ENCODE results near the gene SPOCK1. TPM values are rescaled to one million over a fixed set of nuclear protein-coding genes. Genes with fewer than 3 reads are reported as not detected.
"Not testable (repeated sequence)": the region's sequence is repeated elsewhere in the genome, so short reads cannot be mapped to it uniquely, and the experiment has no call there.

The SPOCK1 gene
- total RNA-seq, 1 experiment from 2014 or later = 4.0 TPM

GRCh38 chr5:137262818-137263217 lies 236.3 kb downstream of the SPOCK1 start:
- H3K4me3 ChIP-seq (ENCODE audit: low read depth, low read length, poor library complexity, severe bottlenecking) = no peak overlapping the region
- H3K36me3 ChIP-seq (ENCODE audit: insufficient read depth, low read length, poor library complexity, severe bottlenecking) = no peaks in the 10 kb centered on the region
- intact Hi-C loops (cut with micrococcal nuclease; ENCODE audit: unreplicated experiment) = no loop called here
- H3K27ac ChIP-seq (ENCODE audit: low read depth, low read length, poor library complexity, severe bottlenecking) = no peak overlapping the region
- no peak for DNase-seq (ENCODE audit: low spot score)
- ChIA-PET POLR2A (ENCODE audit: low non-redundant PET) (no interaction called here), CTCF (no interaction called here)
- no peaks in the 10 kb centered on the region for H3K4me1 ChIP-seq (ENCODE audit: insufficient read depth, low read length, poor library complexity, severe bottlenecking)
- no TSS peak for BruUV-seq (replicated peaks)
- H3K9me3 ChIP-seq (ENCODE audit: low read depth, low read length, poor library complexity, severe bottlenecking) = no peaks in the 10 kb centered on the region
- TF ChIP-seq EZH2 (IDR thresholded peaks at IDR 0.05; ENCODE audit: borderline replicate concordance, low read depth, low read length, poor library complexity, severe bottlenecking) (no peak), CTCF (conservative IDR thresholded peaks at IDR 0.05; ENCODE audit: low read depth, low read length) (no peak)
- H3K27me3 ChIP-seq (replicated peaks; ENCODE audit: insufficient read depth, low read depth, low read length, poor library complexity) = peaks cover 54% of the 10 kb centered on the region

GRCh38 chr5:137260820-137261695 lies 238.1 kb downstream of the SPOCK1 start:
- intact Hi-C loops (cut with micrococcal nuclease; ENCODE audit: unreplicated experiment) = no loop called here
- peaks cover 42% of the 10 kb centered on the region for H3K27me3 ChIP-seq (replicated peaks; ENCODE audit: insufficient read depth, low read depth, low read length, poor library complexity)
- H3K9me3 ChIP-seq (ENCODE audit: low read depth, low read length, poor library complexity, severe bottlenecking) = no peaks in the 10 kb centered on the region
- no TSS peak for BruUV-seq (replicated peaks)
- no peak for TF ChIP-seq CTCF (conservative IDR thresholded peaks at IDR 0.05; ENCODE audit: low read depth, low read length)
- no peak for TF ChIP-seq EZH2 (IDR thresholded peaks at IDR 0.05; ENCODE audit: borderline replicate concordance, low read depth, low read length, poor library complexity, severe bottlenecking)
- H3K4me1 ChIP-seq (ENCODE audit: insufficient read depth, low read length, poor library complexity, severe bottlenecking) = no peaks in the 10 kb centered on the region
- H3K27ac ChIP-seq (ENCODE audit: low read depth, low read length, poor library complexity, severe bottlenecking) = no peak overlapping the region
- ChIA-PET POLR2A (ENCODE audit: low non-redundant PET) (no interaction called here), CTCF (no interaction called here)
- no peaks in the 10 kb centered on the region for H3K36me3 ChIP-seq (ENCODE audit: insufficient read depth, low read length, poor library complexity, severe bottlenecking)
- H3K4me3 ChIP-seq (ENCODE audit: low read depth, low read length, poor library complexity, severe bottlenecking) = no peak overlapping the region
- DNase-seq (ENCODE audit: low spot score) = no peak

- H3K4me3 ChIP-seq (ENCODE audit: low read depth, low read length, poor library complexity, severe bottlenecking); POLR2A ChIA-PET (ENCODE audit: low non-redundant PET); BruUV-seq (replicated peaks); H3K27ac ChIP-seq (ENCODE audit: low read depth, low read length, poor library complexity, severe bottlenecking); H3K36me3 ChIP-seq (ENCODE audit: insufficient read depth, low read length, poor library complexity, severe bottlenecking); DNase-seq (ENCODE audit: low spot score); H3K9me3 ChIP-seq (ENCODE audit: low read depth, low read length, poor library complexity, severe bottlenecking); H3K4me1 ChIP-seq (ENCODE audit: insufficient read depth, low read length, poor library complexity, severe bottlenecking); CTCF ChIA-PET; intact Hi-C loops (cut with micrococcal nuclease; ENCODE audit: unreplicated experiment): not testable (repeated sequence)
- H3K27me3 ChIP-seq (replicated peaks; ENCODE audit: insufficient read depth, low read depth, low read length, poor library complexity) = peaks cover 23% of the 10 kb centered on the region
Observed at GRCh38 chr5:137259115-137259514, 240.0 kb downstream of the SPOCK1 start.

All from A673 (cell line).